G401 (cell line): Measurements from ENCODE around the gene TBC1D8. TPM values are rescaled to one million over a fixed set of nuclear protein-coding genes. Genes with fewer than 3 reads are reported as not detected.
A peak's percentile ranks its signal among the peaks of the same experiment; 100 is the strongest.

Experiments
- DNase-seq: peaks from one replicate; pipeline ENCODE4 v3.0.0-alpha.2; 2015; ENCODE audit warnings: low spot score
- in situ Hi-C: cut with HindIII; loops from 2 replicates; pipeline ENCODE4 v1.10.0; 2016; ENCODE audit warnings: low sequenced_read_pairs, mixed read lengths
- total RNA-seq: library from RNA; depleted of rRNA; stranded (reverse); fragments of >200 nt; shearing (Covaris generic); gene quantifications from 2 replicates; pipeline ENCODE4 v1.2.3, GENCODE V29; 2014

The TBC1D8 gene
- total RNA-seq, 1 experiment from 2014 or later, result 5.8 TPM

- no peak for DNase-seq
- in situ Hi-C loops, result loop anchor here (25.0 kb wide), 1 partner anchor 165 kb away; no protein-coding TSS in a partner anchor
These were observed 104.0 kb downstream of the TBC1D8 start for GRCh38 chr2:101047075-101047766.

GRCh38 chr2:101045330-101045729 lies 105.9 kb downstream of the TBC1D8 start:
- peak; percentile 29 for DNase-seq

GRCh38 chr2:101041413-101041812 lies 109.8 kb downstream of the TBC1D8 start:
- DNase-seq, result no peak
- in situ Hi-C loops, result loop anchor here (25.0 kb wide), 1 partner anchor 171 kb away; no protein-coding TSS in a partner anchor

More at GRCh38 chr2:101045330-101045729, 105.9 kb downstream of the TBC1D8 start:
- in situ Hi-C loops, result loop anchor here (25.0 kb wide), 1 partner anchor 167 kb away; no protein-coding TSS in a partner anchor

- in situ Hi-C loops, result loop anchor here (25.0 kb wide), 1 partner anchor 172 kb away; no protein-coding TSS in a partner anchor
- no peak for DNase-seq
These were observed 110.4 kb downstream of the TBC1D8 start for GRCh38 chr2:101040761-101041160.

- in situ Hi-C loops, result loop anchor here (25.0 kb wide), 1 partner anchor 172 kb away; no protein-coding TSS in a partner anchor
- DNase-seq, result no peak
These were observed 111.1 kb downstream of the TBC1D8 start for GRCh38 chr2:101040072-101040471.

GRCh38 chr2:101038455-101039255 lies 112.5 kb downstream of the TBC1D8 start:
- in situ Hi-C loops, result loop anchor here (25.0 kb wide), 1 partner anchor 174 kb away; no protein-coding TSS in a partner anchor
- DNase-seq, result no peak

- in situ Hi-C loops, result loop anchor here (25.0 kb wide), 1 partner anchor 175 kb away; no protein-coding TSS in a partner anchor
- DNase-seq, result no peak
These were observed 113.9 kb downstream of the TBC1D8 start for GRCh38 chr2:101037161-101037755.

- DNase-seq, result no peak
- in situ Hi-C loops, result loop anchor here (25.0 kb wide), 1 partner anchor 176 kb away; no protein-coding TSS in a partner anchor
These were observed 114.6 kb downstream of the TBC1D8 start for GRCh38 chr2:101036562-101036961.

GRCh38 chr2:101032084-101032776 lies 119.0 kb downstream of the TBC1D8 start:
- in situ Hi-C loops, result loop anchor here (25.0 kb wide), 1 partner anchor 180 kb away; no protein-coding TSS in a partner anchor
- no peak for DNase-seq

GRCh38 chr2:101030866-101031554 lies 120.2 kb downstream of the TBC1D8 start:
- in situ Hi-C loops, result loop anchor here (25.0 kb wide), 1 partner anchor 181 kb away; no protein-coding TSS in a partner anchor
- no peak for DNase-seq

- no peak for DNase-seq
- in situ Hi-C loops, result loop anchor here (25.0 kb wide), 1 partner anchor 184 kb away; no protein-coding TSS in a partner anchor
These were observed 123.3 kb downstream of the TBC1D8 start for GRCh38 chr2:101027852-101028251.

GRCh38 chr2:101026923-101027469 lies 124.2 kb downstream of the TBC1D8 start:
- DNase-seq, result no peak
- in situ Hi-C loops, result loop anchor here (25.0 kb wide), 1 partner anchor 185 kb away; no protein-coding TSS in a partner anchor

- no peak for DNase-seq
- in situ Hi-C loops, result loop anchor here (25.0 kb wide), 1 partner anchor 186 kb away; no protein-coding TSS in a partner anchor
These were observed 124.9 kb downstream of the TBC1D8 start for GRCh38 chr2:101026253-101026701.

- DNase-seq, result no peak
- in situ Hi-C loops, result loop anchor here (25.0 kb wide), 1 partner anchor 187 kb away; no protein-coding TSS in a partner anchor
These were observed 125.6 kb downstream of the TBC1D8 start for GRCh38 chr2:101025561-101025960.

- in situ Hi-C loops, result no loop called here
- no peak for DNase-seq
These were observed 127.7 kb downstream of the TBC1D8 start for GRCh38 chr2:101023327-101024107.

- in situ Hi-C loops, result no loop called here
- DNase-seq, result no peak
These were observed 129.0 kb downstream of the TBC1D8 start for GRCh38 chr2:101022221-101022620.

GRCh38 chr2:101018934-101019333 lies 132.2 kb downstream of the TBC1D8 start:
- in situ Hi-C loops, result no loop called here
- peak; percentile 57 for DNase-seq
